H1 (cell line): ENCODE results near the gene MEN1. TPM values are rescaled to one million over a fixed set of nuclear protein-coding genes. Genes with fewer than 3 reads are reported as not detected.

Experiments used
- CTCF ChIA-PET: fragments of 300-600 bp; sonication (Branson Sonifier 250); formaldehyde crosslinking; loops from one replicate; lab custom pipeline; 2021; ENCODE audit not compliant: partially characterized antibody; lab: Charles Lee
- POLR2A ChIA-PET: fragments of 300-600 bp; sonication (Branson Sonifier 250); formaldehyde crosslinking; loops from one replicate; lab custom pipeline; 2021; ENCODE audit warnings: inconsistent platforms; ENCODE audit not compliant: partially characterized antibody; lab: Charles Lee
- DNase-seq, 2 experiments: peaks; one replicate each; pipeline versions ENCODE4 v3.0.0 to v3.0.0-alpha.2; 2010 to 2022; ENCODE audit warnings: low spot score in 2 of 2, low read depth in 1 of 2, mixed read lengths in 1 of 2
- FAIRE-seq: peaks from 2 replicates; lab custom pipeline; 2011; peaks lifted over from hg19 to GRCh38; lab: Jason Lieb, UNC
- H2AFZ ChIP-seq: 2 replicates; pipeline ENCODE4 v1.8.1; 2012; ENCODE audit warnings: low read length, inconsistent platforms
- H2AK5ac ChIP-seq: 2 replicates; pipeline ENCODE4 v1.6.1; 2013; ENCODE audit warnings: low read depth, low read length
- H2BK120ac ChIP-seq: replicated peaks from 2 replicates; pipeline ENCODE3; 2013; ENCODE audit warnings: low read depth, low read length, inconsistent platforms
- H2BK12ac ChIP-seq: 2 replicates; pipeline ENCODE4 v1.6.1; 2013; ENCODE audit warnings: low read depth, low read length
- H2BK15ac ChIP-seq: 2 replicates; pipeline ENCODE4 v1.6.1; 2013; ENCODE audit warnings: low read length
- H2BK20ac ChIP-seq: 2 replicates; pipeline ENCODE4 v1.6.1; 2013; ENCODE audit warnings: low read length
- H2BK5ac ChIP-seq: 2 replicates; pipeline ENCODE4 v1.6.1; 2013; ENCODE audit warnings: low read depth, low read length
- H3K14ac ChIP-seq: 2 replicates; pipeline ENCODE4 v1.6.1; 2013; ENCODE audit warnings: inconsistent platforms; ENCODE audit not compliant: insufficient read length
- H3K18ac ChIP-seq: 2 replicates; pipeline ENCODE4 v1.6.1; 2013; ENCODE audit warnings: low read length; ENCODE audit errors: extremely low read depth
- H3K23ac ChIP-seq: 2 replicates; pipeline ENCODE4 v1.6.1; 2013; ENCODE audit warnings: inconsistent platforms; ENCODE audit not compliant: insufficient read length
- H3K23me2 ChIP-seq: 2 replicates; pipeline ENCODE4 v1.6.1; 2013; ENCODE audit warnings: low read depth, low read length
- H3K27ac ChIP-seq: 2 replicates; pipeline ENCODE4 v1.6.1; 2011; ENCODE audit warnings: low read depth, low read length, inconsistent platforms
- H3K27me3 ChIP-seq, 4 experiments: replicated peaks in 1 of 4; 1 replicate in 1 of 4; 2 replicates in 3 of 4; pipeline versions ENCODE4 v1.6.1 to v1.8.1; 2011 to 2013; ENCODE audit warnings: low read length in 3 of 4, mild to moderate bottlenecking in 3 of 4, inconsistent platforms in 2 of 4, mixed read lengths in 2 of 4, moderate library complexity in 1 of 4; ENCODE audit not compliant: control insufficient read depth in 3 of 4, insufficient read depth in 3 of 4; ENCODE audit errors: extremely low read depth in 1 of 4
- H3K36me3 ChIP-seq, 4 experiments: 2 replicates each; pipeline versions ENCODE4 v1.6.1 to v1.8.1; 2011 to 2013; ENCODE audit warnings: mild to moderate bottlenecking in 4 of 4, low read length in 3 of 4, moderate library complexity in 2 of 4, control low read depth in 1 of 4, inconsistent platforms in 1 of 4; ENCODE audit not compliant: insufficient read depth in 4 of 4, control insufficient read depth in 2 of 4
- H3K4ac ChIP-seq: replicated peaks from 2 replicates; pipeline ENCODE3; 2013; ENCODE audit warnings: low read length, low read depth, mixed read lengths, inconsistent platforms; ENCODE audit not compliant: insufficient read length
- H3K4me1 ChIP-seq, 4 experiments: replicated peaks in 1 of 4; 1 replicate in 1 of 4; 2 replicates in 3 of 4; pipeline versions ENCODE4 v1.6.1 to v1.8.1; 2011 to 2013; ENCODE audit warnings: low read length in 3 of 4, inconsistent platforms in 2 of 4, mixed read lengths in 1 of 4; ENCODE audit not compliant: insufficient read depth in 4 of 4, control insufficient read depth in 3 of 4
- H3K4me2 ChIP-seq, 2 experiments: 2 replicates each; pipeline versions ENCODE4 v1.6.1 to v1.8.1; 2011 to 2013; ENCODE audit warnings: low read depth in 2 of 2, low read length in 2 of 2, control low read depth in 1 of 2, inconsistent platforms in 1 of 2, mild to moderate bottlenecking in 1 of 2; ENCODE audit not compliant: insufficient read depth in 1 of 2
- H3K4me3 ChIP-seq, 4 experiments: fragments of 200-600, 300-600 bp in 1 of 4; sonication (generic), shearing (Covaris generic), sonication (Bioruptor Twin) in 1 of 4; 2 replicates each; pipeline versions ENCODE4 v1.5.1 to v1.8.1; 2011 to 2016; ENCODE audit warnings: low read length in 4 of 4, low read depth in 3 of 4, control low read depth in 2 of 4, inconsistent platforms in 2 of 4, mild to moderate bottlenecking in 2 of 4, mixed read lengths in 1 of 4, moderate library complexity in 1 of 4; ENCODE audit not compliant: insufficient read depth in 2 of 4; ENCODE audit errors: extremely low read depth in 1 of 4
- H3K56ac ChIP-seq: replicated peaks from 2 replicates; pipeline ENCODE3; 2013; ENCODE audit warnings: low read depth, mild to moderate bottlenecking, mixed read lengths, low read length, inconsistent platforms; ENCODE audit not compliant: insufficient read length
- H3K79me1 ChIP-seq: 2 replicates; pipeline ENCODE4 v1.6.1; 2013; ENCODE audit warnings: low read depth, low read length, control low read depth
- H3K79me2 ChIP-seq, 2 experiments: 2 replicates each; pipeline versions ENCODE4 v1.6.1 to v1.8.1; 2012 to 2013; ENCODE audit warnings: low read length in 2 of 2, mild to moderate bottlenecking in 2 of 2, inconsistent platforms in 1 of 2; ENCODE audit not compliant: insufficient read depth in 2 of 2, control insufficient read depth in 1 of 2
- H3K9ac ChIP-seq, 4 experiments: replicated peaks in 1 of 4; 1 replicate in 1 of 4; 2 replicates in 3 of 4; pipeline versions ENCODE4 v1.6.1 to v1.8.1; 2011 to 2013; ENCODE audit warnings: low read depth in 3 of 4, low read length in 3 of 4, control low read depth in 2 of 4, mild to moderate bottlenecking in 2 of 4, moderate library complexity in 2 of 4, inconsistent platforms in 1 of 4; ENCODE audit errors: extremely low read depth in 1 of 4
- H3K9me3 ChIP-seq, 2 experiments: 2 replicates each; pipeline versions ENCODE4 v1.6.1 to v1.8.1; 2012 to 2013; ENCODE audit warnings: mild to moderate bottlenecking in 2 of 2, moderate library complexity in 2 of 2, control low read depth in 1 of 2, inconsistent platforms in 1 of 2, low read depth in 1 of 2, low read length in 1 of 2, mixed read lengths in 1 of 2; ENCODE audit not compliant: insufficient read depth in 2 of 2
- H4K20me1 ChIP-seq, 2 experiments: replicated peaks in 1 of 2; 2 replicates each; pipeline versions ENCODE3 to v1.8.1; 2011 to 2013; ENCODE audit warnings: inconsistent platforms in 2 of 2, low read length in 2 of 2, mild to moderate bottlenecking in 1 of 2; ENCODE audit not compliant: insufficient read depth in 2 of 2, control insufficient read depth in 1 of 2
- H4K5ac ChIP-seq: 2 replicates; pipeline ENCODE4 v1.6.1; 2013; ENCODE audit warnings: low read length, low read depth, mixed read lengths, inconsistent platforms; ENCODE audit not compliant: insufficient read length
- H4K8ac ChIP-seq: 2 replicates; pipeline ENCODE4 v1.8.0; 2013; ENCODE audit warnings: mild to moderate bottlenecking, moderate library complexity, low read length, inconsistent platforms; ENCODE audit not compliant: insufficient read depth; ENCODE audit errors: extremely low read depth
- H4K91ac ChIP-seq: replicated peaks from 2 replicates; pipeline ENCODE3; 2013; ENCODE audit warnings: low read length, mixed read lengths, inconsistent platforms; ENCODE audit not compliant: insufficient read length
- CHD2 ChIP-seq: IDR thresholded peaks from 2 replicates; pipeline ENCODE4 v1.6.1; 2012; ENCODE audit warnings: low read length, improper control_type of control experiment
- CREB1 ChIP-seq: IDR thresholded peaks from 2 replicates; pipeline ENCODE4 v1.6.1; 2012; ENCODE audit warnings: inconsistent platforms
- GABPA ChIP-seq: IDR thresholded peaks from 2 replicates; pipeline ENCODE4 v1.6.1; 2011; ENCODE audit warnings: mild to moderate bottlenecking, low read length, moderate library complexity, borderline replicate concordance; ENCODE audit not compliant: insufficient read depth
- KDM4A ChIP-seq: IDR thresholded peaks from one replicate; pipeline ENCODE4 v1.7.1; 2012; ENCODE audit warnings: low read depth, mild to moderate bottlenecking, moderate library complexity, low read length, inconsistent platforms; ENCODE audit not compliant: severe bottlenecking
- POLR2A ChIP-seq, 2 experiments: IDR thresholded peaks; 1 replicate in 1 of 2; 2 replicates in 1 of 2; pipeline ENCODE4 v1.6.1; 2011; ENCODE audit warnings: low read depth in 2 of 2, low read length in 2 of 2, mild to moderate bottlenecking in 2 of 2; ENCODE audit errors: control extremely low read depth in 1 of 2
- RBBP5 ChIP-seq: IDR thresholded peaks from 2 replicates; pipeline ENCODE4 v1.7.1; 2012; ENCODE audit warnings: low read depth, mild to moderate bottlenecking, inconsistent platforms, low read length, moderate library complexity, borderline replicate concordance
- RXRA ChIP-seq: IDR thresholded peaks from 2 replicates; pipeline ENCODE4 v1.6.1; 2011; ENCODE audit warnings: low read depth, mild to moderate bottlenecking, low read length, moderate library complexity; ENCODE audit not compliant: insufficient read depth
- SIN3A ChIP-seq, 2 experiments: IDR thresholded peaks in 1 of 2; conservative IDR thresholded peaks in 1 of 2; 2 replicates each; pipeline ENCODE4 v1.6.1; 2011 to 2012; ENCODE audit warnings: low read length in 2 of 2, improper control_type of control experiment in 1 of 2, low read depth in 1 of 2, mild to moderate bottlenecking in 1 of 2
- TBP ChIP-seq: IDR thresholded peaks from 2 replicates; pipeline ENCODE4 v1.6.1; 2011; ENCODE audit warnings: low read depth, low read length, improper control_type of control experiment
- YY1 ChIP-seq: IDR thresholded peaks from 2 replicates; pipeline ENCODE4 v1.6.1; 2011; ENCODE audit warnings: low read depth, mild to moderate bottlenecking, low read length
- ZNF274 ChIP-seq: IDR thresholded peaks from 2 replicates; pipeline ENCODE4 v1.7.0; 2012; ENCODE audit warnings: low read length, borderline replicate concordance; ENCODE audit errors: extremely low read depth
- WGBS, 2 experiments: shearing (Covaris generic) in 1 of 2; methylation state at CpG; one replicate each; pipeline versions ENCODE4 v1.1.6 to v1.1.7; 2013 to 2015; ENCODE audit warnings: low lambda C conversion rate in 2 of 2, mixed read lengths in 2 of 2, inconsistent platforms in 1 of 2, low coverage in 1 of 2, missing lambda C conversion rate in 1 of 2; ENCODE audit not compliant: insufficient replicate concordance in 2 of 2, insufficient coverage in 1 of 2, insufficient read length in 1 of 2; ENCODE audit errors: extremely low coverage in 1 of 2, missing lambda C conversion rate in 1 of 2; 5-methylcytosine and 5-hydroxymethylcytosine counted together
- polyA plus RNA-seq, 7 experiments: library from polyadenylated mRNA; depleted of rRNA in 3 of 7; stranded (reverse) in 5 of 7; unstranded in 2 of 7; fragments of >200 nt in 5 of 7; fragments of 200-250 nt in 2 of 7; gene quantifications; 1 replicate in 5 of 7; 2 replicates in 1 of 7; 4 replicates in 1 of 7; pipeline versions ENCODE4 v1.2.1 to v1.2.3, GENCODE V29; 2011 to 2013; ENCODE audit warnings: missing spikeins in 2 of 7, mixed read lengths in 2 of 7
- total RNA-seq: library from RNA; stranded (reverse); fragmentation: NEBNext Ultra II Directional; extraction: Animal tissue kit (Norgen Biotek cat#: 25700); gene quantifications from 2 replicates; pipeline ENCODE4 v1.2.1, GENCODE V29; 2021

Gene MEN1
- total and polyA plus RNA-seq, 2 of the 8 experiments (the other 6 are each of a cell fraction or from before 2014, with no cell fraction given): 47.2 to 56.3 TPM

GRCh38 chr11:64790205-64791095 is 19.9 kb downstream of the MEN1 start:
- Histone ChIP-seq H2AFZ (no peak overlapping the region), H3K14ac (no peak overlapping the region), H4K91ac (no peak overlapping the region), H3K36me3 (no peaks in the 10 kb centered on the region), H3K27ac (no peak overlapping the region), H3K4me1 (no peaks in the 10 kb centered on the region), H2BK12ac (no peak overlapping the region), H2AK5ac (no peak overlapping the region), H2BK5ac (peak overlapping the region; percentile 16; the same call in 1 of the 2 replicates), H3K23ac (no peak overlapping the region), H3K56ac (no peak overlapping the region), H4K8ac (no peak overlapping the region; the same call in 1 of the 2 replicates), H3K4me2 (no peak overlapping the region), H3K9ac (no peak overlapping the region; a peak in 1 of 7 replicates), H3K9me3 (no peaks in the 10 kb centered on the region), H3K4ac (no peak overlapping the region), H2BK20ac (no peak overlapping the region), H3K4me3 (no peak overlapping the region), H2BK120ac (no peak overlapping the region), H3K79me2 (no peaks in the 10 kb centered on the region), H3K18ac (no peak overlapping the region), H3K23me2 (no peaks in the 10 kb centered on the region), H4K20me1 (peaks cover 0 to 3% of the 10 kb centered on the region in 2 experiments), H4K5ac (no peak overlapping the region), H3K79me1 (no peaks in the 10 kb centered on the region), H2BK15ac (no peak overlapping the region), H3K27me3 (no peaks in the 10 kb centered on the region)
- DNase-seq (no peak), FAIRE-seq (no peak)
- ChIA-PET POLR2A (interaction anchor here (0.7 to 2.1 kb wide), 3 partner anchors 12 to 38 kb away, joined by 3 to 6 read pairs (median 3); partner anchors contain the start of gene SF1), CTCF (interaction anchor here (0.6 to 2.7 kb wide), 5 partner anchors 9 to 103 kb away, joined by 3 to 8 read pairs (median 4); partner anchors contain the start of gene MEN1)
- WGBS, 2 experiments: 87% methylated on average over 24 of the region's 25 CpGs; no CpG with 5 or more reads in 1 of the 2 experiments
- TF ChIP-seq TBP: no peak
- no peak for TF ChIP-seq POLR2A (IDR thresholded peaks at IDR 0.05; ENCODE audit: control extremely low read depth in 1 of 2, low read depth in 2 of 2, low read length in 2 of 2)
- no peak for TF ChIP-seq ZNF274
- TF ChIP-seq GABPA: no peak
- no peak for TF ChIP-seq CREB1
- TF ChIP-seq YY1: no peak
- TF ChIP-seq RBBP5: no peak
- no peak for TF ChIP-seq RXRA
- no peak for TF ChIP-seq CHD2
- no peak for TF ChIP-seq KDM4A
- no peak for TF ChIP-seq SIN3A (conservative IDR thresholded peaks at IDR 0.05 in 1 of 2, IDR thresholded peaks at IDR 0.05 in 1 of 2; ENCODE audit: low read depth in 1 of 2, low read length in 2 of 2)
